Measurements from ENCODE around the gene ZFP2. TPM values are rescaled to one million over a fixed set of nuclear protein-coding genes. Genes with fewer than 3 reads are reported as not detected.

The ZFP2 gene
- total and polyA plus RNA-seq, 2 donors (not counting 3 experiments of a cell fraction or from before 2014, with no cell fraction given): 0.07 to 0.75 TPM

- FAIRE-seq: no peak
- no peaks in the 10 kb centered on the region for H3K9me1 ChIP-seq (replicated peaks; ENCODE audit: control insufficient read depth, extremely low read depth, insufficient read depth, low read length)
- no peak for DNase-seq (ENCODE audit: low read depth, low spot score)
- CTCF ChIA-PET: no interaction called here
- TF ChIP-seq EZH2 (IDR thresholded peaks at IDR 0.05; ENCODE audit: borderline replicate concordance, low read depth, low read length, severe bottlenecking): no peak
- TF ChIP-seq, protein P1, sequence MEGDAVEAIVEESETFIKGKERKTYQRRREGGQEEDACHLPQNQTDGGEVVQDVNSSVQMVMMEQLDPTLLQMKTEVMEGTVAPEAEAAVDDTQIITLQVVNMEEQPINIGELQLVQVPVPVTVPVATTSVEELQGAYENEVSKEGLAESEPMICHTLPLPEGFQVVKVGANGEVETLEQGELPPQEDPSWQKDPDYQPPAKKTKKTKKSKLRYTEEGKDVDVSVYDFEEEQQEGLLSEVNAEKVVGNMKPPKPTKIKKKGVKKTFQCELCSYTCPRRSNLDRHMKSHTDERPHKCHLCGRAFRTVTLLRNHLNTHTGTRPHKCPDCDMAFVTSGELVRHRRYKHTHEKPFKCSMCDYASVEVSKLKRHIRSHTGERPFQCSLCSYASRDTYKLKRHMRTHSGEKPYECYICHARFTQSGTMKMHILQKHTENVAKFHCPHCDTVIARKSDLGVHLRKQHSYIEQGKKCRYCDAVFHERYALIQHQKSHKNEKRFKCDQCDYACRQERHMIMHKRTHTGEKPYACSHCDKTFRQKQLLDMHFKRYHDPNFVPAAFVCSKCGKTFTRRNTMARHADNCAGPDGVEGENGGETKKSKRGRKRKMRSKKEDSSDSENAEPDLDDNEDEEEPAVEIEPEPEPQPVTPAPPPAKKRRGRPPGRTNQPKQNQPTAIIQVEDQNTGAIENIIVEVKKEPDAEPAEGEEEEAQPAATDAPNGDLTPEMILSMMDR (IDR thresholded peaks at IDR 0.05; ENCODE audit: extremely low read depth in 1 of 2, insufficient read depth in 1 of 2, low read depth in 1 of 2, low read length in 2 of 2): no peak
- no peak for TF ChIP-seq JUN (IDR thresholded peaks at IDR 0.05; ENCODE audit: borderline replicate concordance, insufficient read depth, insufficient read length, low read depth)
- TF ChIP-seq, protein P2, sequence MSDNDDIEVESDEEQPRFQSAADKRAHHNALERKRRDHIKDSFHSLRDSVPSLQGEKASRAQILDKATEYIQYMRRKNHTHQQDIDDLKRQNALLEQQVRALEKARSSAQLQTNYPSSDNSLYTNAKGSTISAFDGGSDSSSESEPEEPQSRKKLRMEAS (IDR thresholded peaks at IDR 0.05; ENCODE audit: insufficient read depth, insufficient read length): no peak
- no peak for TF ChIP-seq MYC (IDR thresholded peaks at IDR 0.05; ENCODE audit: low read depth, low read length)
- no peak for TF ChIP-seq POLR2A (IDR thresholded peaks at IDR 0.05; ENCODE audit: low read depth, low read length)
- no peak for TF ChIP-seq GATA2 (IDR thresholded peaks at IDR 0.05; ENCODE audit: insufficient read depth, insufficient read length, low read depth, low read length)
- no peak for TF ChIP-seq FOS (IDR thresholded peaks at IDR 0.05; ENCODE audit: borderline replicate concordance, insufficient read depth, low read length)
- no peak for TF ChIP-seq POLR2AphosphoS5 (IDR thresholded peaks at IDR 0.05; ENCODE audit: insufficient read depth, low read depth, low read length)
- H3K79me2 ChIP-seq (ENCODE audit: control insufficient read depth, insufficient read depth, low read length): peaks cover 7% of the 10 kb centered on the region
- H4K20me1 ChIP-seq (replicated peaks; ENCODE audit: control insufficient read depth, extremely low read depth, insufficient read depth, low read length): no peaks in the 10 kb centered on the region
- H3K4me2 ChIP-seq (ENCODE audit: insufficient read depth, low read length): no peak overlapping the region
- H3K27me3 ChIP-seq (ENCODE audit: control insufficient read depth in 2 of 2, insufficient read depth in 2 of 2, low read length in 2 of 2): no peaks in the 10 kb centered on the region
- H3K36me3 ChIP-seq (ENCODE audit: control insufficient read depth in 2 of 2, extremely low read depth in 1 of 2, insufficient read depth in 2 of 2, low read length in 2 of 2): peaks cover 13 to 15% of the 10 kb centered on the region in 2 experiments
- peaks cover 7% of the 10 kb centered on the region for H3K9me3 ChIP-seq (replicated peaks; ENCODE audit: control insufficient read depth, insufficient read depth, low read length)
- no peak overlapping the region for H3K9ac ChIP-seq (replicated peaks; ENCODE audit: extremely low read depth, insufficient read depth, low read length)
- no peak overlapping the region for H3K4me3 ChIP-seq (replicated peaks in 1 of 3; ENCODE audit: insufficient read depth in 1 of 3, low read depth in 1 of 3, low read length in 3 of 3)
- intact Hi-C loops (cut with micrococcal nuclease): no loop called here
- BruUV-seq (replicated peaks): no TSS peak
- POLR2A ChIA-PET: no interaction called here
- no peaks in the 10 kb centered on the region for H3K4me1 ChIP-seq (ENCODE audit: control insufficient read depth, extremely low read depth, insufficient read depth, low read length)
- no peak overlapping the region for H2AFZ ChIP-seq (ENCODE audit: low read depth, low read length)
- dilution Hi-C loops (cut with MboI; ENCODE audit: extremely low pct_ligation_motif_present, low sequenced_read_pairs): no loop called here
- H3K27ac ChIP-seq (ENCODE audit: insufficient read depth, low read depth, low read length): no peak overlapping the region
These were observed 25.3 kb upstream of the ZFP2 start for GRCh38 chr5:178870411-178870810.
